Tibial nerve (tissue), 4 donors: Measurements from ENCODE around the gene XIRP1. TPM values are rescaled to one million over a fixed set of nuclear protein-coding genes. Genes with fewer than 3 reads are reported as not detected.

Experiments
- DNase-seq, 2 donors: peaks; one replicate each; pipeline ENCODE4 v3.0.0-alpha.2; 2019; ENCODE audit warnings: low spot score in 2 of 2
- H3K27ac ChIP-seq, 4 donors: fragments of 200-600 bp; sonication (generic) in 3 of 4; one replicate each; pipeline ENCODE4 v1.5.1; 2017 to 2019; ENCODE audit warnings: mild to moderate bottlenecking in 1 of 4
- H3K27me3 ChIP-seq, 2 donors: fragments of 200-600 bp; sonication (generic) in 1 of 2; one replicate each; pipeline versions ENCODE4 v1.5.1 to v1.6.0; 2017 to 2019
- H3K36me3 ChIP-seq, 3 donors: fragments of 200-600 bp; sonication (generic); one replicate each; pipeline ENCODE4 v1.5.1; 2018 to 2019
- H3K4me1 ChIP-seq, 4 donors: fragments of 200-600 bp; sonication (generic) in 3 of 4; one replicate each; pipeline ENCODE4 v1.5.1; 2017 to 2019
- H3K4me3 ChIP-seq, 4 donors: fragments of 200-600 bp; sonication (generic) in 3 of 4; one replicate each; pipeline ENCODE4 v1.5.1; 2017 to 2019; ENCODE audit warnings: mild to moderate bottlenecking in 1 of 4, moderate library complexity in 1 of 4
- H3K9me3 ChIP-seq, 4 donors: fragments of 200-600 bp; sonication (generic) in 3 of 4; one replicate each; pipeline ENCODE4 v1.5.1; 2017 to 2019
- CTCF ChIP-seq, 5 experiments: fragments of 200-600 bp in 3 of 5; fragments of 450-650 bp in 2 of 5; sonication (generic) in 3 of 5; IDR thresholded peaks; one replicate each; pipeline ENCODE4 v1.5.1; 2016 to 2019; ENCODE audit warnings: antibody characterized with exemption in 5 of 5, mild to moderate bottlenecking in 3 of 5, moderate library complexity in 2 of 5
- EP300 ChIP-seq, 2 donors: sonication (generic); formaldehyde crosslinking; IDR thresholded peaks; one replicate each; pipeline ENCODE4 v1.6.1; 2017; ENCODE audit warnings: antibody characterized with exemption in 2 of 2, mild to moderate bottlenecking in 1 of 2
- POLR2A ChIP-seq, 2 donors: fragments of 450-650 bp; IDR thresholded peaks; one replicate each; pipeline ENCODE4 v1.6.1; 2017; ENCODE audit warnings: antibody characterized with exemption in 2 of 2, mild to moderate bottlenecking in 2 of 2, moderate library complexity in 2 of 2
- WGBS, 2 donors: methylation state at CpG; one replicate each; pipeline ENCODE4 v1.1.5; 2018; 5-methylcytosine and 5-hydroxymethylcytosine counted together
- total RNA-seq, 4 donors: library from RNA; depleted of rRNA; stranded (reverse); fragments of >200 nt; gene quantifications; one replicate each; pipeline ENCODE4 v1.1.0, GENCODE V29; 2016

Gene XIRP1
- total RNA-seq, 4 donors from 2014 or later = not detected

DNA sequence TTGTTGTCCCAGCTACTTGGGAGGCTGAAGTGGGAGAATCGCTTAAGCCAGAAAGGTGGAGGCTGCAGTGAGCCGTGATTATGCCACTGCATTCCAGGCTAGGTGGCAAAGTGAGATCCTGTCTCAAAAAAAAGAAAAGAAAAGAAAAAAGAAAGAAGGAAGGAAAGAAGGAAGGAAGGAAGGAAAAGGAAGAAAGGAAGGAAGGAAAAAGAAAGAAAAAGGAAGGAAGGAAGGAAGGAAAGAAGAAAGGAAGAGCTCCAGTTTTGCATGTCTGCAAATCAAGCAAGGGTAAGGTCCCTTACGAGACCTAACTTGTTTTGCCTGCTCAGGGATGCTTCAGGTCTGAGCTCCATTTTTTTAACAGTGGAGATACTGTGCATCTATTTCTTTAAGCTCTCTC lies 3.6 kb upstream of the XIRP1 start:
- H3K4me3 ChIP-seq = no peak overlapping the region
- TF ChIP-seq EP300 (IDR thresholded peaks at IDR 0.05) = no peak
- no peak for TF ChIP-seq CTCF (IDR thresholded peaks at IDR 0.05)
- TF ChIP-seq POLR2A (IDR thresholded peaks at IDR 0.05) = no peak
- WGBS, 2 donors = 86 to 87% methylated on average over 3 of the region's 3 CpGs
- no peaks in the 10 kb centered on the region for H3K36me3 ChIP-seq
- H3K9me3 ChIP-seq = no peaks in the 10 kb centered on the region
- H3K4me1 ChIP-seq = no peaks in the 10 kb centered on the region
- no peaks in the 10 kb centered on the region for H3K27me3 ChIP-seq
- DNase-seq = no peak
- H3K27ac ChIP-seq = no peak overlapping the region

DNA sequence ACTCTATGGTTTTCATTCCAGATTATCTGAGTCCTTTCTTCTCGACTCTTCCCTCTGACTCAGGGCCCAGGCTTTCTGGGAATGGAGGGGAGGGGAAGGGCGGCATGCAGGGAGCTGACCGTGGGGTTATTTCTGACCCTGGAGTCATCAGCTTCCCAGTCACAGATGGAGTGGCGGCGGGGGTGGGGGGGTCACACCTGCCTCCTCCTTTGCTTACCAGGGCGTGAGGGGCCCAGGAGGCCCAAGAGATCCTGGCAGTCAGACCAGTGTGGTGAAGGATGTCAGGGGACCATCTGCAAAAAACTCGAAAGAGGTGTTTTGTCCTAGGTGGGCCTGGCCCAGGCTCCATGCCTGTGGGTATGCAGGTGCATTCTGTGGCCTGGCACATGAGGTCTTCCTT lies 996 bp upstream of the XIRP1 start:
- WGBS, 2 donors = 69 to 87% methylated on average over 7 of the region's 7 CpGs
- H3K4me3 ChIP-seq = no peak overlapping the region
- peaks cover 0 to 8% (median 0%) of the 10 kb centered on the region in 4 donors for H3K4me1 ChIP-seq

GRCh38 chr3:39191773-39192172 lies 622 bp downstream of the XIRP1 start:
- WGBS, 2 donors = 93% methylated on average over 3 of the region's 3 CpGs
- no peak for DNase-seq
- Histone ChIP-seq H3K27ac (no peak overlapping the region), H3K9me3 (no peaks in the 10 kb centered on the region), H3K4me3 (no peak overlapping the region), H3K27me3 (no peaks in the 10 kb centered on the region), H3K4me1 (peaks cover 0 to 8% (median 0%) of the 10 kb centered on the region in 4 donors), H3K36me3 (no peaks in the 10 kb centered on the region)
- no peak for TF ChIP-seq POLR2A (IDR thresholded peaks at IDR 0.05)
- TF ChIP-seq CTCF (IDR thresholded peaks at IDR 0.05) = no peak
- no peak for TF ChIP-seq EP300 (IDR thresholded peaks at IDR 0.05)

More for the DNA sequence above, 996 bp upstream of the XIRP1 start:
- TF ChIP-seq POLR2A (IDR thresholded peaks at IDR 0.05) (no peak), CTCF (IDR thresholded peaks at IDR 0.05) (no peak), EP300 (IDR thresholded peaks at IDR 0.05) (no peak)
- no peak for DNase-seq
- H3K27ac ChIP-seq = no peak overlapping the region
- no peaks in the 10 kb centered on the region for H3K27me3 ChIP-seq
- H3K36me3 ChIP-seq = no peaks in the 10 kb centered on the region
- H3K9me3 ChIP-seq = no peaks in the 10 kb centered on the region

DNA sequence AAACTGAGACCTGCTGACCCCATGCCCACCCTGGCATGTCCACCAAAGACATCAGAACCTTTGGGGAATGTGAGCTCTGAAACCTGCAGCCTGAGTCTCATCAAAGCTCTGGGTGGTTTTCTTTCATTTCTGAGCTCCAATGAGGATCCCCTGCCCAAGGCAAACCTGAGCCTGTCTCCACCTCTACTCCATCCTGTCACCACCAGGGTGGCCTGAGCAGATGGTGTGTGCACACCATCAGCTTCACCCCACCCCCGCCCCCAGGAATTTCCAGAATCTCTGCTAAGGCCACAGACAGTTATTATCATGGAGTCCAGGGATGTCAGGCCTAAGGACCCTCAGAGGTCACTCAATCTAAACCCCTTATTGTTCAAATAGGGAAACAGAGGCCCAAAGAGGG lies 1.3 kb downstream of the XIRP1 start:
- WGBS, 2 donors = 71 to 82% methylated on average over 1 of the region's 1 CpG

More for the DNA sequence above, 1.3 kb downstream of the XIRP1 start:
- Histone ChIP-seq H3K4me1 (peaks cover 0 to 8% (median 0%) of the 10 kb centered on the region in 4 donors), H3K4me3 (no peak overlapping the region), H3K9me3 (no peaks in the 10 kb centered on the region), H3K36me3 (no peaks in the 10 kb centered on the region), H3K27me3 (no peaks in the 10 kb centered on the region), H3K27ac (no peak overlapping the region)
- TF ChIP-seq POLR2A (IDR thresholded peaks at IDR 0.05) = no peak
- no peak for TF ChIP-seq EP300 (IDR thresholded peaks at IDR 0.05)
- no peak for TF ChIP-seq CTCF (IDR thresholded peaks at IDR 0.05)
- no peak for DNase-seq
